Sigmoid colon (tissue), 7 donors: Measurements from ENCODE around the gene ADD2. TPM values are rescaled to one million over a fixed set of nuclear protein-coding genes. Genes with fewer than 3 reads are reported as not detected.

Source experiments
- DNase-seq: peaks from one replicate; pipeline ENCODE4 v3.0.0-alpha.2; 2019
- H3K27ac ChIP-seq, 4 donors: fragments of 200-600 bp; sonication (generic); one replicate each; pipeline ENCODE4 v1.5.1; 2016 to 2019; ENCODE audit warnings: mild to moderate bottlenecking in 1 of 4
- H3K27me3 ChIP-seq, 3 donors: fragments of 200-600 bp; sonication (generic); one replicate each; pipeline ENCODE4 v1.5.1; 2019; ENCODE audit warnings: mild to moderate bottlenecking in 1 of 3
- H3K36me3 ChIP-seq, 4 donors: fragments of 200-600 bp; sonication (generic); one replicate each; pipeline ENCODE4 v1.5.1; 2016 to 2019
- H3K4me1 ChIP-seq, 4 donors: fragments of 200-600 bp; sonication (generic); one replicate each; pipeline ENCODE4 v1.5.1; 2017 to 2019
- H3K4me3 ChIP-seq, 4 donors: fragments of 200-600 bp; sonication (generic); one replicate each; pipeline ENCODE4 v1.5.1; 2017 to 2019; ENCODE audit warnings: mild to moderate bottlenecking in 2 of 4, moderate library complexity in 1 of 4
- H3K9me3 ChIP-seq, 4 donors: fragments of 200-600 bp in 3 of 4; sonication (generic) in 3 of 4; one replicate each; pipeline versions ENCODE4 v1.5.1 to v1.6.1; 2013 to 2019
- CTCF ChIP-seq, 4 experiments: fragments of 450-650 bp in 3 of 4; fragments of 200-600 bp in 1 of 4; IDR thresholded peaks; one replicate each; pipeline ENCODE4 v1.5.1; 2016 to 2019; ENCODE audit warnings: antibody characterized with exemption in 4 of 4, mild to moderate bottlenecking in 3 of 4, moderate library complexity in 2 of 4
- EP300 ChIP-seq, 4 donors: sonication (generic); formaldehyde crosslinking; IDR thresholded peaks; one replicate each; pipeline ENCODE4 v1.6.1; 2017; ENCODE audit warnings: antibody characterized with exemption in 4 of 4
- POLR2A ChIP-seq, 2 donors: fragments of 450-650 bp; IDR thresholded peaks; one replicate each; pipeline ENCODE4 v1.6.1; 2016; ENCODE audit warnings: antibody characterized with exemption in 2 of 2, mild to moderate bottlenecking in 2 of 2, moderate library complexity in 2 of 2
- POLR2AphosphoS5 ChIP-seq, 4 donors: sonication (generic); formaldehyde crosslinking; IDR thresholded peaks; one replicate each; pipeline ENCODE4 v1.6.1; 2017; ENCODE audit warnings: antibody characterized with exemption in 4 of 4
- WGBS, 2 donors: extraction: QIAGEN DNeasy Blood & Tissue Kit; methylation state at CpG; one replicate each; pipeline ENCODE4 v1.1.7; 2013; 5-methylcytosine and 5-hydroxymethylcytosine counted together
- intact Hi-C: fragments of 100-400 bp; cut with DNase I; formaldehyde crosslinking; loops from one replicate; pipeline ENCODE4 v1.15.1; 2023
- polyA plus RNA-seq, 3 donors: library from polyadenylated mRNA; stranded (reverse); fragments of 200-250 nt; gene quantifications; one replicate each; pipeline ENCODE4 v1.2.3, GENCODE V29; 2013
- total RNA-seq, 4 donors: library from RNA; depleted of rRNA; stranded (reverse); fragments of >200 nt; gene quantifications; one replicate each; pipeline ENCODE4 v1.1.0, GENCODE V29; 2016
- donor health status: healthy with polysubstance abuse.
- donor health status: Bipolar disorder and iron deficiency.
- donor health status: healthy.

The ADD2 gene
- total and polyA plus RNA-seq, 7 donors: under 0.01 to 5.8 (median 3.2) TPM; not detected in 1

- TF ChIP-seq CTCF (IDR thresholded peaks at IDR 0.05) (no peak), POLR2A (IDR thresholded peaks at IDR 0.05) (no peak), EP300 (IDR thresholded peaks at IDR 0.05) (no peak), POLR2AphosphoS5 (IDR thresholded peaks at IDR 0.05) (no peak)
- no peak overlapping the region for H3K27ac ChIP-seq
- intact Hi-C loops: no loop called here
- no peaks in the 10 kb centered on the region for H3K27me3 ChIP-seq
- H3K36me3 ChIP-seq: no peaks in the 10 kb centered on the region
- no peaks in the 10 kb centered on the region for H3K4me1 ChIP-seq
- peak; percentile 6 for DNase-seq
- H3K4me3 ChIP-seq: no peak overlapping the region
- 71 to 76% methylated on average over 7 of the region's 7 CpGs for whole genome bisulfite sequencing, 2 donors
- no peaks in the 10 kb centered on the region for H3K9me3 ChIP-seq
Observed at GRCh38 chr2:70673041-70673647, 94.9 kb downstream of the ADD2 start.

GRCh38 chr2:70671092-70671675 lies 96.8 kb downstream of the ADD2 start:
- H3K4me3 ChIP-seq: no peak overlapping the region
- 82 to 87% methylated on average over 7 of the region's 7 CpGs for WGBS, 2 donors
- no peak for TF ChIP-seq POLR2AphosphoS5 (IDR thresholded peaks at IDR 0.05)
- H3K27me3 ChIP-seq: no peaks in the 10 kb centered on the region
- H3K27ac ChIP-seq: no peak overlapping the region
- no peaks in the 10 kb centered on the region for H3K36me3 ChIP-seq
- peak; percentile 24 for DNase-seq
- no peaks in the 10 kb centered on the region for H3K4me1 ChIP-seq
- intact Hi-C loops: no loop called here
- no peaks in the 10 kb centered on the region for H3K9me3 ChIP-seq

GRCh38 chr2:70670626-70671025 lies 97.4 kb downstream of the ADD2 start:
- no peaks in the 10 kb centered on the region for H3K36me3 ChIP-seq
- DNase-seq: peak; percentile 11
- H3K9me3 ChIP-seq: no peaks in the 10 kb centered on the region
- no peak overlapping the region for H3K4me3 ChIP-seq
- intact Hi-C loops: no loop called here
- no peaks in the 10 kb centered on the region for H3K27me3 ChIP-seq
- H3K4me1 ChIP-seq: no peaks in the 10 kb centered on the region
- TF ChIP-seq EP300 (IDR thresholded peaks at IDR 0.05) (no peak), POLR2AphosphoS5 (IDR thresholded peaks at IDR 0.05) (no peak), CTCF (IDR thresholded peaks at IDR 0.05) (no peak), POLR2A (IDR thresholded peaks at IDR 0.05) (no peak)
- WGBS, 2 donors: 67 to 79% methylated on average over 3 of the region's 3 CpGs
- H3K27ac ChIP-seq: no peak overlapping the region

GRCh38 chr2:70670202-70670601 lies 97.8 kb downstream of the ADD2 start:
- no peaks in the 10 kb centered on the region for H3K9me3 ChIP-seq
- no peaks in the 10 kb centered on the region for H3K27me3 ChIP-seq
- no peaks in the 10 kb centered on the region for H3K4me1 ChIP-seq
- 85 to 91% methylated on average over 1 of the region's 1 CpG for WGBS, 2 donors
- no peaks in the 10 kb centered on the region for H3K36me3 ChIP-seq
- no peak overlapping the region for H3K27ac ChIP-seq
- TF ChIP-seq CTCF (IDR thresholded peaks at IDR 0.05): no peak
- no peak for TF ChIP-seq POLR2A (IDR thresholded peaks at IDR 0.05)
- no peak for TF ChIP-seq EP300 (IDR thresholded peaks at IDR 0.05)
- no peak for TF ChIP-seq POLR2AphosphoS5 (IDR thresholded peaks at IDR 0.05)
- intact Hi-C loops: no loop called here
- H3K4me3 ChIP-seq: no peak overlapping the region
- DNase-seq: peak; percentile 12

- intact Hi-C loops: no loop called here
- H3K27ac ChIP-seq: no peak overlapping the region
- H3K27me3 ChIP-seq: no peaks in the 10 kb centered on the region
- no peak overlapping the region for H3K4me3 ChIP-seq
- H3K9me3 ChIP-seq: no peaks in the 10 kb centered on the region
- no peak for TF ChIP-seq EP300 (IDR thresholded peaks at IDR 0.05)
- no peak for TF ChIP-seq POLR2A (IDR thresholded peaks at IDR 0.05)
- no peak for TF ChIP-seq CTCF (IDR thresholded peaks at IDR 0.05)
- no peak for TF ChIP-seq POLR2AphosphoS5 (IDR thresholded peaks at IDR 0.05)
- no peaks in the 10 kb centered on the region for H3K36me3 ChIP-seq
- H3K4me1 ChIP-seq: no peaks in the 10 kb centered on the region
- peak; percentile 3 for DNase-seq
- 83 to 85% methylated on average over 4 of the region's 4 CpGs for WGBS, 2 donors
Observed at GRCh38 chr2:70668911-70669310, 99.1 kb downstream of the ADD2 start.
